SK-N-SH treated with all-trans-retinoic acid at 6 μM for 48 hours (cell line): ENCODE measurements around the gene APBA2.

Experiments used
- ARNTL ChIP-seq: fragments of 450-650 bp; formaldehyde crosslinking; IDR thresholded peaks from 2 replicates; pipeline ENCODE4 v1.5.0; 2020; ENCODE audit warnings: low read depth, mild to moderate bottlenecking, moderate library complexity, borderline replicate concordance
- CSDC2 ChIP-seq: fragments of 250-450 bp; sonication (Bioruptor Pico); IDR thresholded peaks from 2 replicates; pipeline ENCODE4 v1.5.0; 2020; ENCODE audit warnings: mild to moderate bottlenecking, moderate library complexity
- ISL1 ChIP-seq: fragments of 250-450 bp; sonication (Bioruptor Pico); IDR thresholded peaks from 2 replicates; pipeline ENCODE4 v2.1.2; 2022; ENCODE audit warnings: mild to moderate bottlenecking, moderate library complexity
- OSR1 ChIP-seq: fragments of 250-450 bp; sonication (Bioruptor Pico); IDR thresholded peaks from 2 replicates; pipeline ENCODE4 v1.8.0; 2022; ENCODE audit warnings: moderate library complexity, mild to moderate bottlenecking, inconsistent platforms
- PPARA ChIP-seq: fragments of 250-450 bp; sonication (Bioruptor Pico); IDR thresholded peaks from 2 replicates; pipeline ENCODE4 v1.5.0; 2020; ENCODE audit warnings: mild to moderate bottlenecking, borderline replicate concordance
- RARB ChIP-seq: fragments of 250-450 bp; sonication (Bioruptor Pico); IDR thresholded peaks from 2 replicates; pipeline ENCODE4 v1.8.0; 2021; ENCODE audit warnings: mild to moderate bottlenecking, moderate library complexity
- TCF4 ChIP-seq: fragments of 250-450 bp; sonication (Bioruptor Pico); IDR thresholded peaks from 2 replicates; pipeline ENCODE4 v1.8.0; 2021; ENCODE audit warnings: mild to moderate bottlenecking, moderate library complexity, borderline replicate concordance
- TOX ChIP-seq: fragments of 250-450 bp; sonication (Bioruptor Pico); IDR thresholded peaks from 2 replicates; pipeline ENCODE4 v1.8.0; 2021; ENCODE audit warnings: mild to moderate bottlenecking, moderate library complexity, borderline replicate concordance
- ZFP3 ChIP-seq: fragments of 250-450 bp; sonication (Bioruptor Pico); IDR thresholded peaks from 2 replicates; pipeline ENCODE4 v1.5.0; 2020; ENCODE audit warnings: mild to moderate bottlenecking, moderate library complexity
- ZFP30 ChIP-seq: fragments of 450-650 bp; formaldehyde crosslinking; IDR thresholded peaks from 2 replicates; pipeline ENCODE4 v1.5.0; 2022; ENCODE audit warnings: mild to moderate bottlenecking, moderate library complexity
- TF ChIP-seq, protein P1 (sequence below): fragments of 250-450 bp; sonication (Bioruptor Pico); IDR thresholded peaks from 2 replicates; pipeline ENCODE4 v1.8.0; 2020; ENCODE audit warnings: mild to moderate bottlenecking, moderate library complexity, borderline replicate concordance
- TF ChIP-seq, protein P2 (sequence below): fragments of 250-450 bp; sonication (Bioruptor Pico); IDR thresholded peaks from 2 replicates; pipeline ENCODE4 v1.5.0; 2020; ENCODE audit warnings: mild to moderate bottlenecking, moderate library complexity

DNA sequence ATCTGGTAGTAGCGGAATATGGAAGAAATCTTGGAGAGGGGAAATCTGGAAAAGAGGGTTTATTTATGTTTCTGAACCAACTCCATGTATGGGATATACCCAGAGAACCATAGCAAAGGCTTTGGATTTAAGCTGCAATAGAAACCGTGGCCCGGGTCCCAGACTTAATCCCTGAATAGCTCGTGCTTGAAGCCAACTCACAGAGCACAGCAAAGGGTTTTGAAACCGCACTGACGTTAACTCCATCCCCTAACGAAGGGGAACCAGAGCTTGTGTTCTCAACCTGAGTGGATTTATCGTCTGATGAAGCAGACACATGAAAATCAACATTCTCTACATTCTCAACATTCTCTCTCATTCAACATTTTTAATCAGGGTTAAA lies 154.6 kb downstream of the APBA2 start:
- TF ChIP-seq RARB (no peak), ARNTL (CRISPR knock-in tag) (no peak), ISL1 (CRISPR knock-in tag) (no peak), OSR1 (no peak), TOX (CRISPR knock-in tag) (no peak), PPARA (CRISPR knock-in tag) (no peak), CSDC2 (no peak), TCF4 (CRISPR knock-in tag) (no peak), ZFP3 (CRISPR knock-in tag) (no peak), ZFP30 (CRISPR knock-in tag) (no peak)
- TF ChIP-seq, protein P1, sequence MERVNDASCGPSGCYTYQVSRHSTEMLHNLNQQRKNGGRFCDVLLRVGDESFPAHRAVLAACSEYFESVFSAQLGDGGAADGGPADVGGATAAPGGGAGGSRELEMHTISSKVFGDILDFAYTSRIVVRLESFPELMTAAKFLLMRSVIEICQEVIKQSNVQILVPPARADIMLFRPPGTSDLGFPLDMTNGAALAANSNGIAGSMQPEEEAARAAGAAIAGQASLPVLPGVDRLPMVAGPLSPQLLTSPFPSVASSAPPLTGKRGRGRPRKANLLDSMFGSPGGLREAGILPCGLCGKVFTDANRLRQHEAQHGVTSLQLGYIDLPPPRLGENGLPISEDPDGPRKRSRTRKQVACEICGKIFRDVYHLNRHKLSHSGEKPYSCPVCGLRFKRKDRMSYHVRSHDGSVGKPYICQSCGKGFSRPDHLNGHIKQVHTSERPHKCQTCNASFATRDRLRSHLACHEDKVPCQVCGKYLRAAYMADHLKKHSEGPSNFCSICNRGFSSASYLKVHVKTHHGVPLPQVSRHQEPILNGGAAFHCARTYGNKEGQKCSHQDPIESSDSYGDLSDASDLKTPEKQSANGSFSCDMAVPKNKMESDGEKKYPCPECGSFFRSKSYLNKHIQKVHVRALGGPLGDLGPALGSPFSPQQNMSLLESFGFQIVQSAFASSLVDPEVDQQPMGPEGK (CRISPR knock-in tag), result no peak
- TF ChIP-seq, protein P2, sequence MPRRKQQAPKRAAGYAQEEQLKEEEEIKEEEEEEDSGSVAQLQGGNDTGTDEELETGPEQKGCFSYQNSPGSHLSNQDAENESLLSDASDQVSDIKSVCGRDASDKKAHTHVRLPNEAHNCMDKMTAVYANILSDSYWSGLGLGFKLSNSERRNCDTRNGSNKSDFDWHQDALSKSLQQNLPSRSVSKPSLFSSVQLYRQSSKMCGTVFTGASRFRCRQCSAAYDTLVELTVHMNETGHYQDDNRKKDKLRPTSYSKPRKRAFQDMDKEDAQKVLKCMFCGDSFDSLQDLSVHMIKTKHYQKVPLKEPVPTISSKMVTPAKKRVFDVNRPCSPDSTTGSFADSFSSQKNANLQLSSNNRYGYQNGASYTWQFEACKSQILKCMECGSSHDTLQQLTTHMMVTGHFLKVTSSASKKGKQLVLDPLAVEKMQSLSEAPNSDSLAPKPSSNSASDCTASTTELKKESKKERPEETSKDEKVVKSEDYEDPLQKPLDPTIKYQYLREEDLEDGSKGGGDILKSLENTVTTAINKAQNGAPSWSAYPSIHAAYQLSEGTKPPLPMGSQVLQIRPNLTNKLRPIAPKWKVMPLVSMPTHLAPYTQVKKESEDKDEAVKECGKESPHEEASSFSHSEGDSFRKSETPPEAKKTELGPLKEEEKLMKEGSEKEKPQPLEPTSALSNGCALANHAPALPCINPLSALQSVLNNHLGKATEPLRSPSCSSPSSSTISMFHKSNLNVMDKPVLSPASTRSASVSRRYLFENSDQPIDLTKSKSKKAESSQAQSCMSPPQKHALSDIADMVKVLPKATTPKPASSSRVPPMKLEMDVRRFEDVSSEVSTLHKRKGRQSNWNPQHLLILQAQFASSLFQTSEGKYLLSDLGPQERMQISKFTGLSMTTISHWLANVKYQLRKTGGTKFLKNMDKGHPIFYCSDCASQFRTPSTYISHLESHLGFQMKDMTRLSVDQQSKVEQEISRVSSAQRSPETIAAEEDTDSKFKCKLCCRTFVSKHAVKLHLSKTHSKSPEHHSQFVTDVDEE (CRISPR knock-in tag), result no peak
